HG02870 (cell line): ENCODE results near the gene NF1.
"Not testable (repeated sequence)": the region's sequence is repeated elsewhere in the genome, so short reads cannot be mapped to it uniquely, and the experiment has no call there.

ENCODE experiments used
- ATAC-seq: cut with Tn5 transposase; IDR thresholded peaks from one replicate; pipeline ENCODE4 v1.9.1; 2021; ENCODE audit warnings: mild to moderate bottlenecking, moderate library complexity; ENCODE audit not compliant: unreplicated experiment

Gene NF1

GRCh38 chr17:31122746-31123145 lies 28.0 kb downstream of the NF1 start:
- ATAC-seq: no peak

- ATAC-seq: no peak
Measured at GRCh38 chr17:31126318-31126717, 31.5 kb downstream of the NF1 start.

GRCh38 chr17:31128241-31128640 lies 33.5 kb downstream of the NF1 start:
- ATAC-seq: no peak

- no peak for ATAC-seq
Measured at GRCh38 chr17:31130286-31131224, 35.8 kb downstream of the NF1 start.

GRCh38 chr17:31131299-31131698 lies 36.5 kb downstream of the NF1 start:
- ATAC-seq: no peak

GRCh38 chr17:31132977-31133376 lies 38.2 kb downstream of the NF1 start:
- no peak for ATAC-seq

GRCh38 chr17:31134576-31134975 lies 39.8 kb downstream of the NF1 start:
- no peak for ATAC-seq

- no peak for ATAC-seq
Measured at GRCh38 chr17:31136319-31136718, 41.5 kb downstream of the NF1 start.

GRCh38 chr17:31140111-31140510 lies 45.3 kb downstream of the NF1 start:
- ATAC-seq: no peak

- no peak for ATAC-seq
Measured at GRCh38 chr17:31144428-31144827, 49.7 kb downstream of the NF1 start.

GRCh38 chr17:31144836-31145235 lies 50.1 kb downstream of the NF1 start:
- ATAC-seq: no peak

- ATAC-seq: no peak
Measured at GRCh38 chr17:31147507-31148202, 52.9 kb downstream of the NF1 start.

GRCh38 chr17:31148205-31148604 lies 53.4 kb downstream of the NF1 start:
- no peak for ATAC-seq

- no peak for ATAC-seq
Measured at GRCh38 chr17:31152271-31152670, 57.5 kb downstream of the NF1 start.

GRCh38 chr17:31155208-31155810 lies 60.5 kb downstream of the NF1 start:
- no peak for ATAC-seq

GRCh38 chr17:31156326-31156725 lies 61.5 kb downstream of the NF1 start:
- no peak for ATAC-seq

- not testable (repeated sequence) for ATAC-seq
Measured at GRCh38 chr17:31156864-31157263, 62.1 kb downstream of the NF1 start.

- no peak for ATAC-seq
Measured at GRCh38 chr17:31158746-31159377, 64.1 kb downstream of the NF1 start.

GRCh38 chr17:31163091-31163781 lies 68.5 kb downstream of the NF1 start:
- no peak for ATAC-seq

- no peak for ATAC-seq
Measured at GRCh38 chr17:31167111-31167510, 72.3 kb downstream of the NF1 start.

GRCh38 chr17:31171701-31172100 lies 76.9 kb downstream of the NF1 start:
- ATAC-seq: no peak
